ENCODE results near the gene ELP5.
"Not testable (repeated sequence)": the region's sequence is repeated elsewhere in the genome, so short reads cannot be mapped to it uniquely, and the experiment has no call there.

ELP5 gene

DNA sequence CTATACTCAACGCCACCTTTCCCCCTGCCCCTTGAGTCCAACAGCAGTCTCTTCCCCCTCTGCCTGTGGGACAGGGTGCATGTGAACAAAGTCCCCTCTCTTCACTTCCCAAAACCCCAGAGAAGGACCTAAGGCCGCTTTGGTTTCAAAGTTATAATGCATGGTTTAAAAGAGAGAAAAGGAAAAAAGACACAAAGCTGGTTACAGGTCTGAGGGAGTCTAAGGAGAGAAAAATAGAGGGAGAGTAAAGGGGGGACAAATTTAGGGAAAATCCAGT, 8.6 kb upstream of the ELP5 start:
- 65 to 66% methylated on average over 2 of the region's 2 CpGs for WGBS, 2 experiments
- Histone ChIP-seq H3K4me3 (ENCODE audit: insufficient read depth, low read depth, low read length) (peak overlapping the region; percentile 69), H3K36me3 (ENCODE audit: control insufficient read depth, insufficient read depth, low read length) (peaks cover 24% of the 10 kb centered on the region), H3K4me1 (ENCODE audit: control insufficient read depth, insufficient read depth, low read length) (peaks cover 5% of the 10 kb centered on the region), H3K9me3 (ENCODE audit: control insufficient read depth, low read length) (no peaks in the 10 kb centered on the region), H3K27me3 (ENCODE audit: control insufficient read depth, insufficient read depth, low read length, poor library complexity, severe bottlenecking) (no peaks in the 10 kb centered on the region), H3K27ac (ENCODE audit: insufficient read depth, low read depth, low read length, poor library complexity, severe bottlenecking) (peak overlapping the region; percentile 9)

DNA sequence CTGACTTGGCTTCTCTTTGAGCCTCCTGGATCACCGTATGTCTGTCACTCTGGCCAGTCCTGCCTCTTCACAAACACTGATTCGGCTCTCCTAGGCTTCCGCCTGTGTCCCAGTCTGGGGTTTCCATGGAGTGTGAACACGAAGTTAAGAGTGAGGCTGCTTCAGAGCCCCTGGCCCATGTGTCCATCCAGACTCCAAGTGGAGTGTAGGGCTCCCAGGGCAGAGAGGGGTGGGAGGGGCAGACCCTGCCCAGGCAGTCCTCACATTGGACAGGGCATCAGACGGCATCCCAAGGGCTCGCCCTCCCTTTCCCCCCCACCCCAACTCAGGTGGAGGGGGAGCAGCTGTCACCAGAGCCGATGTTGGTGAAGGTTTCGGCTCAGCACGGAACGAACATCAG, 8.2 kb upstream of the ELP5 start:
- H3K4me1 ChIP-seq (ENCODE audit: control insufficient read depth, insufficient read depth, low read length); H3K27ac ChIP-seq (ENCODE audit: insufficient read depth, low read depth, low read length, poor library complexity, severe bottlenecking); H3K9me3 ChIP-seq (ENCODE audit: control insufficient read depth, low read length); H3K27me3 ChIP-seq (ENCODE audit: control insufficient read depth, insufficient read depth, low read length, poor library complexity, severe bottlenecking); H3K4me3 ChIP-seq (ENCODE audit: insufficient read depth, low read depth, low read length): not testable (repeated sequence)
- WGBS, 2 experiments: 91 to 95% methylated on average over 10 of the region's 10 CpGs
- H3K36me3 ChIP-seq (ENCODE audit: control insufficient read depth, insufficient read depth, low read length): peaks cover 24% of the 10 kb centered on the region

DNA sequence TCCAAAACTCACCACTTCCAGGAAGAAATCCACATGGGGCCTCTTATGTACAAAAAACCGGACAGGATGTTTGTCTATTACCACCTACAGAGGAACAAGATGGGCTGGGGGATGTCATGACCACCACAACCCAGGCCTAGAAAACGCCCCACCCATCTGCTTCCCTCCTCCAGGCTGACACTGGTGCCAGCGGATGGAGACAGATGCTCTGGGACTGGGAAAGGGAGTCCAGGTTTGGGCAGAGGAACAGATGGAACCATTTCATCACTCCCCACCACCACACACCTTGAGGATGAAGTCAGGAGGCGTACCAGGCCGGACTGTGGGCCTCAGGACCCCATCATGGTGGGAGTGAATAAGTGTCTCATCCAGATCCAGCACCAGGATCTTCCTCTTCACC, 5.2 kb upstream of the ELP5 start:
- no peaks in the 10 kb centered on the region for H3K9me3 ChIP-seq (ENCODE audit: control insufficient read depth, low read length)
- 90 to 99% methylated on average over 5 of the region's 5 CpGs for WGBS, 2 experiments
- no peaks in the 10 kb centered on the region for H3K27me3 ChIP-seq (ENCODE audit: control insufficient read depth, insufficient read depth, low read length, poor library complexity, severe bottlenecking)
- H3K27ac ChIP-seq (ENCODE audit: insufficient read depth, low read depth, low read length, poor library complexity, severe bottlenecking): no peak overlapping the region
- H3K4me3 ChIP-seq (ENCODE audit: insufficient read depth, low read depth, low read length): no peak overlapping the region
- peaks cover 18% of the 10 kb centered on the region for H3K36me3 ChIP-seq (ENCODE audit: control insufficient read depth, insufficient read depth, low read length)
- H3K4me1 ChIP-seq (ENCODE audit: control insufficient read depth, insufficient read depth, low read length): peaks cover 20% of the 10 kb centered on the region

DNA sequence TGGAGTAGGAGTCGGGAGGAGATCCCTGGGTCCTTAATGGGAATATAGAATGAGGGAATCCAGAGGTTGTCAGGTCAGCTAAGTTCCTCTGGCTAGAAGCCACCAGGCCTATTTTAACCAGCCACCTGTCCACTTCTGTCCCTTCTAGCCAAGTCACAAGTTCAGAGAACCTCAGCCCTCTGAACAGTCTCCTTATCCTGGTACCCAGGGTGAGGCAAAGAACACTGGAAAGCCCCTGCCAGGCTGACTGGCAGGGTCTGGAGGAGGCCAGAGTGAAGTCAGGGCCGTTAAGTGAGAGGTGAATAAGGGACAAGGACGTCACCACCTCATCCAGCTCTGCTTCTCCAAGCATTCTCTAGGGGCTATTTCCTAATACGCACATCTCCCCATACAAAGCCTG, 3.2 kb upstream of the ELP5 start:
- no peak overlapping the region for H3K27ac ChIP-seq (ENCODE audit: insufficient read depth, low read depth, low read length, poor library complexity, severe bottlenecking)
- H3K9me3 ChIP-seq (ENCODE audit: control insufficient read depth, low read length): no peaks in the 10 kb centered on the region
- 94 to 96% methylated on average over 4 of the region's 4 CpGs for WGBS, 2 experiments
- H3K36me3 ChIP-seq (ENCODE audit: control insufficient read depth, insufficient read depth, low read length): peaks cover 18% of the 10 kb centered on the region
- H3K4me1 ChIP-seq (ENCODE audit: control insufficient read depth, insufficient read depth, low read length): peaks cover 20% of the 10 kb centered on the region
- H3K27me3 ChIP-seq (ENCODE audit: control insufficient read depth, insufficient read depth, low read length, poor library complexity, severe bottlenecking): no peaks in the 10 kb centered on the region
- no peak overlapping the region for H3K4me3 ChIP-seq (ENCODE audit: insufficient read depth, low read depth, low read length)

DNA sequence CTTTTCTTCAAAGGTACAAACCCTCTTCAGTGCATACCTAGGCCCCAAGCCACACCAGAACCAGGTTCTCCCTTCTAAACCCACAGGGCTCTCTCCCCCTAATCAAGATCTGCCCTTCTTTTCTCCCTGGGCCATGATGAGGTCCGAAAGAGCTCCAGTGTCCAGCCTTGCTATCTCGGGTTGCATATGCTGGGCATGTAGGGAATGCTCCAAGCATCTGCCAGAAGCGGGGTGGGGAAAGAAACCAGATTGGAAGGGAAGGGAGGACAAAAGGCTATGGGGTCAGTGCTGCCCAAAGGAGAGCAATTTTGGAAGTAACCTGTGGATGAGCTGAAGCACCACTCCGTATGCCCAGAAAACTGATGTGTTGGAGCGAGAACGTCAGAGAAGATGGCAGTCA, 2.8 kb upstream of the ELP5 start:
- no peaks in the 10 kb centered on the region for H3K9me3 ChIP-seq (ENCODE audit: control insufficient read depth, low read length)
- 93 to 95% methylated on average over 6 of the region's 6 CpGs for WGBS, 2 experiments
- H3K4me3 ChIP-seq (ENCODE audit: insufficient read depth, low read depth, low read length): no peak overlapping the region
- no peaks in the 10 kb centered on the region for H3K27me3 ChIP-seq (ENCODE audit: control insufficient read depth, insufficient read depth, low read length, poor library complexity, severe bottlenecking)
- peaks cover 20% of the 10 kb centered on the region for H3K4me1 ChIP-seq (ENCODE audit: control insufficient read depth, insufficient read depth, low read length)
- no peak overlapping the region for H3K27ac ChIP-seq (ENCODE audit: insufficient read depth, low read depth, low read length, poor library complexity, severe bottlenecking)
- peaks cover 20% of the 10 kb centered on the region for H3K36me3 ChIP-seq (ENCODE audit: control insufficient read depth, insufficient read depth, low read length)

DNA sequence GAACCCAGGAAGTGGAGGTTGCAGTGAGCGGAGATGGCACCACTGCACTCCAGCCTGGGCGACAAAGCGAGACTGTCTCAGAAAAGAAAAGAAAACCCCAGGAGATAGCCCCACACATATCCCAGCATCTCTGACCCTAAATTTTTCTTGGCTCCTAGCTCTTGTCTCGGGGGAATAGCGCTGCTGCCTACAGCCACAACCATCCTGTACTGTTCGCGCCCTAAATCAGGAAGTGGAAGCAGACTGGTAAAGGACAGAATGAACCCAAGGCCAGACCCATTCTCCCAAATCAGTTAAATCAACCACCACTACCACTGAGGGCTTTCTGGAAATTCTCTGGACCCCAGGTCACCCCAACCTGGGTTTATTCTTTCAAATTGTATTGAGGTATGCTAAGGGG, 2.2 kb upstream of the ELP5 start:
- WGBS, 2 experiments: 93 to 97% methylated on average over 7 of the region's 7 CpGs

DNA sequence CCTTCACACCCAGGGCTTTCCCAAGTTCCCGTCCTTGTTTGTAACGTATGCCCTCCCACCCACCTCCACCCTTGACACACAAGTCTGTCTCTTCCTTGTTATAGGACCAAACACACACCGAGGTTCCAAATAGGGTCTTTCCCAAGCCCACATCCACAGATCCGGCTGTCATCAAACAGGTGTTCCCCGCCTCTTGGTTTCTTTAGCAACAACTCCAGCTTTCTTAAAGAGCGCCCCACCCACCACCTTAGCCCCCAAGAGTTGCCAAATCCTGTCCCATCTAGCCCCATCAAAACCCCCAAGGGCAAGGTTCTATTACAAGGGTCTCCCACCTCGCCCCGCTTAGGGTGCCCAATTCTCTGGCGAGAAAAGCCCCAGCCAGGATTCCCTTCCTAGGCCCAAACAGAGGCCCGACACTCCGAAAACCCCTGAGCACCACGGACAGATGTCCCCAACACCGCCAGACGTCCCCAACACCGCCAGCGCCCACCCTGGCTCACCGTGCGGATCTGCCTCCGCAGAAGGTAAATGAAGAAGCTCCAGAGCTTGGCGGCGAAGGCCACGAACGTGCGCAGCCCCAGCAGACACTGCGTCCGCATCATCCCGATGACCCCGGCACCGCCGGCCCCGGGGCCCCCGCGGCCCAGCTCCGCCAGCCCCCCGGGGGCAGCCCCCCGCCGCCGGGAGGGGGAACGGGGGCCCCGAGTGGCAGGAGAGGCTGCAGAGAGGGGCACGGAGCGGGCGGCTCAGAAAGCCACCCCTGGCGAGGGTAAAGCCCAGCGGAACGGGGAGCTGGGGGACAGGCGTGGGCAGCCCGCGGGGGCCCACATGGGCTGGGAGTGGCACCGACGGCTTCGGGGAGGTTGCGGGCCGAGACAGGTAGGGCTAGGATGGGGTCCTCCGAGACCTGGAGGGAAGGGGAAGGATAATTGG, 1.1 kb upstream of the ELP5 start:
- Histone ChIP-seq H3K27ac (ENCODE audit: insufficient read depth, low read depth, low read length, poor library complexity, severe bottlenecking) (peak overlapping the region; percentile 69), H3K4me3 (ENCODE audit: insufficient read depth, low read depth, low read length) (peak overlapping the region; percentile 91), H3K36me3 (ENCODE audit: control insufficient read depth, insufficient read depth, low read length) (peaks cover 16% of the 10 kb centered on the region), H3K27me3 (ENCODE audit: control insufficient read depth, insufficient read depth, low read length, poor library complexity, severe bottlenecking) (no peaks in the 10 kb centered on the region), H3K4me1 (ENCODE audit: control insufficient read depth, insufficient read depth, low read length) (peaks cover 20% of the 10 kb centered on the region), H3K9me3 (ENCODE audit: control insufficient read depth, low read length) (no peaks in the 10 kb centered on the region)
- WGBS, 2 experiments: 1% methylated on average over 55 of the region's 55 CpGs

More for the DNA sequence above, 2.2 kb upstream of the ELP5 start:
- Histone ChIP-seq H3K27me3 (ENCODE audit: control insufficient read depth, insufficient read depth, low read length, poor library complexity, severe bottlenecking) (no peaks in the 10 kb centered on the region), H3K4me3 (ENCODE audit: insufficient read depth, low read depth, low read length) (peak overlapping the region; percentile 91), H3K36me3 (ENCODE audit: control insufficient read depth, insufficient read depth, low read length) (peaks cover 19% of the 10 kb centered on the region), H3K27ac (ENCODE audit: insufficient read depth, low read depth, low read length, poor library complexity, severe bottlenecking) (no peak overlapping the region), H3K4me1 (ENCODE audit: control insufficient read depth, insufficient read depth, low read length) (peaks cover 20% of the 10 kb centered on the region), H3K9me3 (ENCODE audit: control insufficient read depth, low read length) (no peaks in the 10 kb centered on the region)

DNA sequence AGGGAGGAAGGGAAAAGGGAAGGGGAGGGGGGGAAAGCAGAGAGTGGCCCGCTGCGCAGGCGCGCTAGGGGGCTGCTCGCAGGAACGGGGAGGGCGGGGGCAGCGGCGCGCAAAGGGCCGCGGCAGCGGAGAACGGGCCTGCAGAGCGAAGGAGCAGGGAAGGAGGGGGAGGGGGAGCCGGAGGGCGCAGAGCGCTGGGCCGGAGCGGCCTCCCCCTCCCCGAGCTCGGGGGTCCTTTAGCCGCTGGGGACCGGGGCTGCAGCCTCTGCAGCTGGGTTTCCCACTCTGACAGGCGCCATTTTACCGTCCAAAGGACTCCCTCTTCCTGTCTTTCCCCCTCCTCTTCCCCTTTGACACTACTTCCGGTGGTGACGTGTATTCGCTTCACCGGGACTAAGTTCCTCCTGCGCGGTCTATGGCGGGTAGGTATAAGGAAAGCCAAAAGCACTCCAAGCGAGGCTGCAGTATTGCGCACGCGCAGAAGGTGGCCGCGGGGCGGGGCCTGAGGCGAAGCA, 297 bp upstream of the ELP5 start, which contains the start of gene CTDNEP1:
CTDNEP1 (minus strand) TSS at position 74 of the 515 bp plus-strand sequence. CDS start 438 bp downstream, outside the sequence.
- Histone ChIP-seq H3K27me3 (ENCODE audit: control insufficient read depth, insufficient read depth, low read length, poor library complexity, severe bottlenecking) (no peaks in the 10 kb centered on the region), H3K4me3 (ENCODE audit: insufficient read depth, low read depth, low read length) (peak within 1 kb of the TSS; percentile 91), H3K36me3 (ENCODE audit: control insufficient read depth, insufficient read depth, low read length) (peaks cover 17% of the 10 kb centered on the region), H3K4me1 (ENCODE audit: control insufficient read depth, insufficient read depth, low read length) (peaks cover 20% of the 10 kb centered on the region), H3K9me3 (ENCODE audit: control insufficient read depth, low read length) (no peaks in the 10 kb centered on the region), H3K27ac (ENCODE audit: insufficient read depth, low read depth, low read length, poor library complexity, severe bottlenecking) (peak within 1 kb of the TSS; percentile 99)
- 0% methylated on average over 41 of the region's 41 CpGs for WGBS, 2 experiments

DNA sequence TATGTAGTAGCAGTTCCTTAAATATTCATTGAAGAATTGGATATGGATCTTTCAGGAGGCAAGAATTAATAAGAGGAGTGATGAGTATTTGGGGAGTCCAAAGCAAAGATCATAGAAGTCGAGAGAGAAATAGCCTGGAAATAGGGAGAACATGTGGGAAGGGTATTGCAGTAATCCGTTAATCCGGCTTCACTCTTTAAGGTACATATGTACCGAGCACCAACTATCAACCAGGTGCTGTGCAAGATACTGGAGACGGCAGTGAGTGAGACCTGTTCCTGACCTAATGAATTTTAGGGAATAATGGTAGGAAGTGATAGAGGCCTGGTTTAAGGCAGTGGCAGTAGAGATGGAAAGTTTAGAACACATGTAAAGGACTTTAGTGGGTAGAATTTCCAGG, 1.1 kb downstream of the ELP5 start:
- Histone ChIP-seq H3K27me3 (ENCODE audit: control insufficient read depth, insufficient read depth, low read length, poor library complexity, severe bottlenecking) (no peaks in the 10 kb centered on the region), H3K36me3 (ENCODE audit: control insufficient read depth, insufficient read depth, low read length) (peaks cover 18% of the 10 kb centered on the region), H3K27ac (ENCODE audit: insufficient read depth, low read depth, low read length, poor library complexity, severe bottlenecking) (no peak overlapping the region), H3K4me3 (ENCODE audit: insufficient read depth, low read depth, low read length) (peak overlapping the region; percentile 91), H3K4me1 (ENCODE audit: control insufficient read depth, insufficient read depth, low read length) (peaks cover 20% of the 10 kb centered on the region), H3K9me3 (ENCODE audit: control insufficient read depth, low read length) (no peaks in the 10 kb centered on the region)
- WGBS, 2 experiments: 89 to 90% methylated on average over 5 of the region's 5 CpGs

DNA sequence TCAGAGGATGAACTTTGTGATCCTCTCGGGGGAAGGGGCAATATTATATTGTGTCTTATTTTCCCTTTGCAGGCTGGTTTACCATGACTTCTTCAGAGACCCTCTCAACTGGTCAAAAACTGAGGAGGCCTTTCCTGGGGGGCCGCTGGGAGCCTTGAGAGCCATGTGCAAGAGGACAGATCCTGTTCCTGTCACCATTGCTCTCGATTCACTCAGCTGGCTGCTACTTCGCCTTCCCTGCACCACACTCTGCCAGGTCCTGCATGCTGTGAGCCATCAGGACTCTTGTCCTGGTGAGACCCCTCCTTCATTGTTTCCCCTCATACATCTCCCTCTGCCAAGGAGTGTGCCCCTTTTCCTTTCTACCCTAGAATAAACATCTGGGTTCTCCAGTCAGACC, 2.5 kb downstream of the ELP5 start:
- Histone ChIP-seq H3K4me3 (ENCODE audit: insufficient read depth, low read depth, low read length) (no peak overlapping the region), H3K36me3 (ENCODE audit: control insufficient read depth, insufficient read depth, low read length) (peaks cover 18% of the 10 kb centered on the region), H3K4me1 (ENCODE audit: control insufficient read depth, insufficient read depth, low read length) (peaks cover 12% of the 10 kb centered on the region), H3K27ac (ENCODE audit: insufficient read depth, low read depth, low read length, poor library complexity, severe bottlenecking) (no peak overlapping the region), H3K27me3 (ENCODE audit: control insufficient read depth, insufficient read depth, low read length, poor library complexity, severe bottlenecking) (no peaks in the 10 kb centered on the region), H3K9me3 (ENCODE audit: control insufficient read depth, low read length) (no peaks in the 10 kb centered on the region)
- WGBS, 2 experiments: 97 to 98% methylated on average over 4 of the region's 4 CpGs
